ENCODE measurements around the gene TMCC1. TPM values are rescaled to one million over a fixed set of nuclear protein-coding genes. Genes with fewer than 3 reads are reported as not detected.

TMCC1 gene
- total RNA-seq, 1 donor from 2014 or later, result 36.9 TPM

GRCh38 chr3:129854460-129854859, 39.1 kb downstream of the TMCC1 start:
- DNase-seq (ENCODE audit: low read depth, low spot score), result no peak
- no peak for TF ChIP-seq CTCF (conservative IDR thresholded peaks at IDR 0.05)
- Mint-ChIP-seq H3K4me3 (no peak overlapping the region), H3K27ac (ENCODE audit: unreplicated experiment) (no peak overlapping the region), H3K27me3 (ENCODE audit: low read depth) (no peaks in the 10 kb centered on the region), H3K36me3 (ENCODE audit: low read depth) (peaks cover 22% of the 10 kb centered on the region), H3K4me1 (peaks cover 16% of the 10 kb centered on the region), H3K9me3 (no peaks in the 10 kb centered on the region)

- Mint-ChIP-seq H3K9me3 (peaks cover 7% of the 10 kb centered on the region), H3K36me3 (ENCODE audit: low read depth) (peaks cover 44% of the 10 kb centered on the region), H3K27ac (ENCODE audit: unreplicated experiment) (no peak overlapping the region)
Observed at GRCh38 chr3:129845956-129846355, 47.6 kb downstream of the TMCC1 start.

GRCh38 chr3:129840707-129841360, 52.7 kb downstream of the TMCC1 start:
- Mint-ChIP-seq H3K36me3 (ENCODE audit: low read depth) (peaks cover 27% of the 10 kb centered on the region), H3K4me1 (peaks cover 26% of the 10 kb centered on the region), H3K9me3 (peaks cover 9% of the 10 kb centered on the region), H3K27me3 (ENCODE audit: low read depth) (no peaks in the 10 kb centered on the region), H3K4me3 (no peak overlapping the region), H3K27ac (ENCODE audit: unreplicated experiment) (no peak overlapping the region)
- DNase-seq (ENCODE audit: low read depth, low spot score), result no peak
- TF ChIP-seq CTCF (conservative IDR thresholded peaks at IDR 0.05), result no peak

More at GRCh38 chr3:129845956-129846355, 47.6 kb downstream of the TMCC1 start:
- no peaks in the 10 kb centered on the region for H3K27me3 Mint-ChIP-seq (ENCODE audit: low read depth)
- no peak for DNase-seq (ENCODE audit: low read depth, low spot score)
- H3K4me3 Mint-ChIP-seq, result no peak overlapping the region
- H3K4me1 Mint-ChIP-seq, result peaks cover 17% of the 10 kb centered on the region
- no peak for TF ChIP-seq CTCF (conservative IDR thresholded peaks at IDR 0.05)

- no peaks in the 10 kb centered on the region for H3K27me3 Mint-ChIP-seq (ENCODE audit: low read depth)
- no peak overlapping the region for H3K27ac Mint-ChIP-seq (ENCODE audit: unreplicated experiment)
- H3K36me3 Mint-ChIP-seq (ENCODE audit: low read depth), result peaks cover 15% of the 10 kb centered on the region
- no peak for DNase-seq (ENCODE audit: low read depth, low spot score)
- peaks cover 26% of the 10 kb centered on the region for H3K4me1 Mint-ChIP-seq
- H3K9me3 Mint-ChIP-seq, result peaks cover 3% of the 10 kb centered on the region
- TF ChIP-seq CTCF (conservative IDR thresholded peaks at IDR 0.05), result no peak
- no peak overlapping the region for H3K4me3 Mint-ChIP-seq
Observed at GRCh38 chr3:129838086-129838485, 55.4 kb downstream of the TMCC1 start.

- Mint-ChIP-seq H3K36me3 (ENCODE audit: low read depth) (peaks cover 15% of the 10 kb centered on the region), H3K4me1 (peaks cover 26% of the 10 kb centered on the region), H3K9me3 (peaks cover 3% of the 10 kb centered on the region), H3K27ac (ENCODE audit: unreplicated experiment) (no peak overlapping the region), H3K27me3 (ENCODE audit: low read depth) (no peaks in the 10 kb centered on the region), H3K4me3 (no peak overlapping the region)
- no peak for DNase-seq (ENCODE audit: low read depth, low spot score)
- TF ChIP-seq CTCF (conservative IDR thresholded peaks at IDR 0.05), result no peak
Observed at GRCh38 chr3:129837065-129837642, 56.4 kb downstream of the TMCC1 start.

Measured in neural crest cell (in vitro differentiated cells).